Right renal pelvis (tissue), 4 donors: ENCODE measurements around the gene KRT20. TPM values are rescaled to one million over a fixed set of nuclear protein-coding genes. Genes with fewer than 3 reads are reported as not detected.

ENCODE experiments used
- DNase-seq, 4 donors: peaks; one replicate each; pipeline ENCODE4 v3.0.0-alpha.2; 2013; ENCODE audit warnings: low read depth in 4 of 4, low spot score in 3 of 4, missing footprints in 1 of 4
- polyA plus RNA-seq, 4 donors: library from polyadenylated mRNA; unstranded; fragments of 120-200 nt; gene quantifications; one replicate each; pipeline ENCODE4 v1.2.1, GENCODE V29; 2013; ENCODE audit not compliant: insufficient read length in 4 of 4

KRT20 gene
- polyA plus RNA-seq, 4 donors: 0.08 to 1.00 (median 0.77) TPM; not detected in 1

DNA sequence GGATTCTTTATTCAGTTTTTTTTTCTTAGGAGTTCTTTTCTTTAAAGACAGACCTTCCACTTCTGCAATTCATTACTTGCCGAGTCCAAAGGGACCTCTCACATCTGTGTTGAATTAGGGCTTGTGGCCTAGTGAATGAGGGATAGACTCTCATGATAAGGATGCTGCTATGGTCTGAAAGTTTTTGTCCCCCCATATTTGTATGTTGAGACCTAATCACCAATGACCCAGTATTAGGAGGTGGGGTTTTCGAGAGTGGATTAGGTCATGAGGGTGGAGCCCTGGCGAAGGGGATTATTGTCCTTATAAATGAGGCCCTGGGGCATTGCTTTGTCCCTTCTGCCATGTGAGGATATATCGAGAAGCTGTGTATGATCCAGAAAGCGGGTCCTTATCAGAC lies 27.5 kb downstream of the KRT20 start:
- no peak for DNase-seq

GRCh38 chr17:40854175-40854814 lies 30.7 kb downstream of the KRT20 start:
- DNase-seq: no peak

GRCh38 chr17:40852364-40852763 lies 32.7 kb downstream of the KRT20 start:
- DNase-seq: no peak

GRCh38 chr17:40850293-40850972 lies 34.6 kb downstream of the KRT20 start:
- DNase-seq: no peak

DNA sequence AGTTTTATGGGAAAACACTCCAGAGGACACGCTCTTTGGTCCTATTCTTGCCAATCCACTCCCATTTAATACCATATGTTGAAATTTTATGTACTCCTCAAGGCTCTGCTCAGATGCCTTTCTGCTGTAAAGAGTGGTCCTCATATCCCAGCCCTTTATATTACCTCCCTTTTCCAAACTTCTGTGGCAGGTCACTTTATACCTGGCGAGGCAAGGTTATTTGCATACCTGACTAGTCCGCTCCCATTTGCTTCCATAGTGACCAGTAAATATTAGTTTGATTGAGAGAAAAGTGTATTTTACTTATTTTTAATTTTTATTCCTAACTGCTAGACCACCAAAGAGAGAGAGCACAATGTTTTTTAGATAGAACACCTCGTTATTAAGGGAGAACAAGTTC lies 35.3 kb downstream of the KRT20 start:
- DNase-seq: no peak

DNA sequence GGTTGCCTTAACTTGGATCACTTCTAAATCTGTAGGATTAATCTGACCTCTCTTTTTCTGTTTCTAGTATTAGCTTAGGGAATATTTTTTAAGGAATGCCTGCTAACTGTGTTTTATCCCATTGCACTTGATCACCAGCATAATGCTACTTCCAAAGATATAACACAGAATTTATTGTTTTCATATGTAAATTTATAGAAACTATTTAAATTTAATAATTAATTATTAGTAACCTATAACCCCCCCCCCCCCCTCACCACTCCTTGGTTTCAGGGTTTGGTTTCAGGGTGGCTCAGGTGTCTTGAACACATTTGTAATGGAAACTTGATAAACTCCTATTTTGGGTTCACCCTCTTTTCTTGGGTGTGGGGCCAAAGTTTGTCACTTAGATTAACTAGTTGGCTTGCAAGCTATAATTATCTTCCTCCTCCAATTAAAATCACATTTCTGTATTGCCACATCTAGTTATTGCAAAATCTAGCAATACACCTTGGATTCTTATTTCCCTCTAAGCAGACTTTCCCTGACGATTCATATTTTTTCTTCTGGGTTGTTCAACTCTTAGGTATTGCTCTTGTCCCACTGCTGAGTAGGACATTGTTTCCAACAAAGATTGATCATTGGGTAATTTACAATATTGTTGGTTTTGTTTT lies 36.3 kb downstream of the KRT20 start:
- DNase-seq: no peak

DNA sequence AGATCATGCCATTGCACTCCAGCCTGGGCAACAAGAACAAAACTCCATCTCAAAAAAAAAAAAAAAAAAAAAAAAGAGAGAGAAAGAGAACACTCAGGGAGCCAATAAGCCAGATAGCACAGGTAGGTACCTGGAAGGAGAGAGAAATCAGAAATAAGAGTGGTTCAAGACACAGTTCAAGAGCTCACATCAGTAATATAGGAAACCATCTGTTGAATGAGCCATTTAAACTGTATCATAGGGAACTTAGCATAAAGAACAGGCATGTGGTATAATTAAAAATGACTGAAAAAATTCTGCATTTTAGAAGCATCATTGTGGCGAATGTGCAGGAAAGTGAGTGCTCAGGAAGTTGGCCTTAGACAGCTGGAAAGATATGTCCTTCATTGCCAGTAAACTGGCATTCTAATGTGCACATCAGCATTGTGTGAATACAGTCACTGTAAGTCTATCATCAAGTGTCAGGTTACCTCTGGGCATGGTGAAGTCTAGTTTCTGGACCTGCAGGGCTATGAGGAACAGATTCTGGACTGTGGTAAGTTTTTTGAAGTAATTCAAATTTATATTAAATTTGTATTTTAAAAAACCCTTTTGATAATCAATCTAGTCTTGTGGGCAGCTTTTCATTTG lies 38.4 kb downstream of the KRT20 start:
- no peak for DNase-seq

GRCh38 chr17:40844671-40845107 lies 40.4 kb downstream of the KRT20 start:
- no peak for DNase-seq

- DNase-seq: no peak
These were observed 41.8 kb downstream of the KRT20 start for GRCh38 chr17:40843242-40843641.

GRCh38 chr17:40841246-40841645 lies 43.8 kb downstream of the KRT20 start:
- DNase-seq: no peak

- no peak for DNase-seq
These were observed 45.8 kb downstream of the KRT20 start for GRCh38 chr17:40839194-40839593.

GRCh38 chr17:40836020-40836419 lies 49.0 kb downstream of the KRT20 start:
- DNase-seq: no peak

DNA sequence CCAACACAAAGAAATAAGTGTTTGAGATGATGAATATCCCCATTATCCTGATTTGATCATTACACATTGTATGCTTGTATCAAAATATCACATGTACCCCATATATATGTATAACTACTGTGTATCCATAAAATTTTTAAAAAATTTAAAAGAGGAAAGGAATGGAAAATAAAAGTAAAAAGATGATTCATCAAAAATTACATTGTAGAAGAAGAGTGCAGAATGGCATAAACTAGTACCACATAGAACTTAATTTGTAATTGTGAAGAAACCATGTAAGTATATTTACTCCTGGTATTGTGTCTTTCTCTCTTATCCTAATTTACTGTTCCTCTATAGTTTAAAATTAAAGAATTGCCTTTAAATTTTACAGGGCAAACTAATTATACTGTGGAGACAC lies 51.2 kb downstream of the KRT20 start:
- no peak for DNase-seq

DNA sequence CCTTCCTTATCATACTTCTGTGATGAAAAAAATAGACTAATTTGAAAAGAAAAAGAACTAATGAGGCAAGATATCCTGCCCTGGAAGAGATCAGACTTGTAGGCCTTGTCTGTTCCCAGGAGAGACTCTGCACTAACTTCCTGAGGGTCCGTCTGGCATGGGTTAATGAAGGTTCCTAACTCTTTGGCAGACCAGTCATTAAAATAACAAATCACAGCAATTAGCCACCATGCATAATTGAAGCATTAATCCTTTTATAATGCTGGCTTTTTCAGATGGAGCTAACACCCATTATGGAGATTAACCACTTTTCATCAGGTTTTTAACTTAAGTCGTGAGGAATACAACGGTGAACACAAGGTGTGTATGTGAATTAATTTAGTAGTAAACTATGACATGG lies 52.2 kb downstream of the KRT20 start:
- DNase-seq: no peak

DNA sequence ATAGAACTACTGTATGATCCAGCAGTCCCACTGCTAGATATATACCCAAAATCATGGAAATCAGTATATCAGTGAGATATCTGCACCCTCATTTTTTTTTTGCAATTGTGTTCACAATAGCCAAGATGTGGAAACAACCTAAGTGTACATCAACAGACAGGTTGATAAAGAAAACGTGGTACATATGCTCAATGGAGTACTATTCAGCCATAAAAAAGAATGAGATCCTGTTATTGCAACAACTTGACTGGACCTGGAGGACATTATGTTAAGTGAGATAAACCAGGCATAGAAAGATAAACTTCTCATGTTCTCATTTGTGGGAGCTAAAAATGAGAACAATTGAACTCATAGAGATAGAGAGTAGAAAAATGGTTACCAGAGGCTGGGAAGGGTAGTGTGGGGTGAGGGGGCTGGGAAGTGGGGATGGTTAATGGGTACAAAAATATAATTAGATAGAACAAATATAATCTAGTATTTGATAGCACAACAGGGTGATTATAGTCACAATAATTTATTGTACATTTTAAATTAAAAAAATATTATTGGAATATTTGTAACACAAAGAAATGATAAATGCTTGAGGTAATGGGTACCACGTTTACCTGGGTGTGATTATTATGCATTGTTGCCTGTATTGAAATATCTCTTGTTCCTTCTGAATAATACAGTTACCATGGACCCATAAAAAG lies 54.8 kb downstream of the KRT20 start:
- no peak for DNase-seq

DNA sequence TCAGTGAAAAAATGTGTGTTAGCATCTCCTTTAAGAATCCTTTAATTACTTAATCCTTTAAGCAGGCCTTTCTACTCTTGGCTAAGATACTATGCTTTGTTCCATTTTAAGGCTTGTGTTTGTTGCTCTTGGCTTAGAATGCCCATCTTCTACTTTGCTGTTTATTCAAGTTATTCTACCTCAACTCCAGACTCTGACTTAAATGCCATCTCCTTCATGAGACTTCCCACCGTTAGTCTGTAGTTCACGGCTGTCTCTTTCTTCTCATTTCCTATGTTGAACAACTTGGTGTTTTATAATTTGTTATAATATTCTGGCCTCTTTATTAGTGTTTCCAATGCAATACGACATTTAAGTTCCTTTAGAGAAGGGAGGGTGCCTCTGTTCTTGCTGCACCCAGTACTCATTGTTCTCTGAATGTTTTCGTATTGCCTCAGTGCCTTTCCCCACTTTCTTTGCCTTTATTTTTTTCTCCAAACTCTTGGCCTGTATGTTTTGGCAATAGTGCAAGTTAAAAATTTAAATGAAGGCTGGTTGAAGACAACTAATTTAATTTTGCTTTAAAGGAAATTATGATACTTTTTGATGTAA lies 56.5 kb downstream of the KRT20 start:
- no peak for DNase-seq

DNA sequence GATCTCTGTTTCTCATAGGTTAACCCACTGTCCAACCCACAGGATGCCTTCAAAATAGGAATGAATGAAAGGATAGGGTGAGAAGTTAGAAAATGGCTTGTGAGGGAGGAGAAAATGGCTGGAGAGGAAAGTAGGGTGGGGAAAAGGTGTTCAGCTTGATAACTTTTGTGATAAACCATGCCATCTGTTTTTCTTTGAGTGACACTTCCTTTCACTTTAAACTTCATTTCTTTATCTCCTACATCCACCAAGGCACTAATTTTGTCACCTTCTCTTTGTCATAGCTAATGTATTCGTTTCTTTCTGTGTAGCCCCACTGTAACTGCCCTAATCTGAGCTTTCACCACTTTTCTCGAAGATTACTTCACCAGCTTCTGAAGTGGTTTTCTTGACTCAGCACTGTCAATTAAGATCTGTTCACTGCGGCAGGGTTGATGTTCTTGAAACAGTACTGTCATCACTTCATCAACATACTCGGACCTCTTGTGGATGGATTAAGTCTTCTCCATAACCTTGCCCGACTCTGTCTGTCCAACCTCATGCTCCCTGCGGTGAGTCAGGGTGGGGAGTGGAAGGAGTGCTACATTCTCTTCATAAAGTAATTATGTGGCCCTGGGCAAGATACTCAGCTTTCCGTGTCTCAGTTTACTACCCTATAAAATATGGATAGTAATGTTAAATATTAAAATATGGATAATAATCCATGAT lies 57.1 kb downstream of the KRT20 start:
- DNase-seq: no peak
